MG63 (cell line): ENCODE results near the gene PLA2G4C. TPM values are rescaled to one million over a fixed set of nuclear protein-coding genes. Genes with fewer than 3 reads are reported as not detected.

Experiments
- DNase-seq: peaks from one replicate; pipeline ENCODE4 v3.0.0-alpha.2; 2020
- H3K27me3 ChIP-seq: fragments of 250-450 bp; sonication (Bioruptor Pico); 2 replicates; pipeline ENCODE4 v1.5.1; 2020; ENCODE audit warnings: mild to moderate bottlenecking, moderate library complexity
- H3K36me3 ChIP-seq: fragments of 250-450 bp; sonication (Bioruptor Pico); 2 replicates; pipeline ENCODE4 v1.5.1; 2020; ENCODE audit warnings: mild to moderate bottlenecking, moderate library complexity
- H3K4me3 ChIP-seq: fragments of 250-450 bp; sonication (Bioruptor Pico); 2 replicates; pipeline ENCODE4 v1.5.1; 2020; ENCODE audit warnings: mild to moderate bottlenecking, moderate library complexity
- H3K9me3 ChIP-seq: fragments of 250-450 bp; sonication (Bioruptor Pico); 2 replicates; pipeline ENCODE4 v1.5.1; 2020; ENCODE audit warnings: mild to moderate bottlenecking, moderate library complexity
- total RNA-seq: library from RNA; depleted of rRNA; stranded (reverse); fragments of >200 nt; shearing (Covaris generic); gene quantifications from 2 replicates; pipeline ENCODE4 v1.2.3, GENCODE V29; 2014; ENCODE audit warnings: low replicate concordance; rRNA removed

PLA2G4C gene
- total RNA-seq, 1 experiment from 2014 or later = 17.7 TPM

- H3K9me3 ChIP-seq = peaks cover 15% of the 10 kb centered on the region
- H3K4me3 ChIP-seq = no peak overlapping the region
- H3K36me3 ChIP-seq = no peaks in the 10 kb centered on the region
- no peak for DNase-seq
- no peaks in the 10 kb centered on the region; the same call in 1 of the 2 replicates for H3K27me3 ChIP-seq
Measured at GRCh38 chr19:48036765-48037164, 73.9 kb downstream of the PLA2G4C start.

DNA sequence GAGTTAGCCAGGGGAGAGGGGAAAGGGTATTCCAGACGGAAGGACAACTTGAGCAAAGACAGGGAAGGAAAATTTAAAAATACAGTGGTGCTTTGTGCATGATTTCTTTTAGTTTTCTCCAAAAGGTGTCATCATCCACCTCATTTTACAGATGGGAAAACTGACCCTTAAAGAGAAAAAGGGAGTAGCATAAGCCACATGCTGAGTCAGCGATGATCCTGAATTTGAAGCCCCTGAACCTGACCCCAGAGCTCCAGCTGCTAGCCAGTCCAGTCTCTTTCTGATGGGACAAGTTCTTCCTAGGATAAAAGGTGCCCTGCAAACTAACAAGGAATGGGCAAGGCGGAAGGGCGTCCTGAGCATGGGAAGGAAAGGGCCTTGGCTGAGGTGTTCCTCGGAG, 77.0 kb downstream of the PLA2G4C start:
- H3K4me3 ChIP-seq = no peak overlapping the region
- H3K36me3 ChIP-seq = no peaks in the 10 kb centered on the region
- no peak for DNase-seq
- H3K27me3 ChIP-seq = 0 out of 2 replicates have a peak, but pooled peaks cover 3% of the 10 kb centered on the region
- peaks cover 14% of the 10 kb centered on the region for H3K9me3 ChIP-seq

GRCh38 chr19:48030073-48030472, 80.5 kb downstream of the PLA2G4C start:
- DNase-seq = no peak
- H3K4me3 ChIP-seq = no peak overlapping the region
- no peaks in the 10 kb centered on the region for H3K9me3 ChIP-seq
- no peaks in the 10 kb centered on the region for H3K36me3 ChIP-seq
- 0 out of 2 replicates have a peak, but pooled peaks cover 3% of the 10 kb centered on the region for H3K27me3 ChIP-seq

DNA sequence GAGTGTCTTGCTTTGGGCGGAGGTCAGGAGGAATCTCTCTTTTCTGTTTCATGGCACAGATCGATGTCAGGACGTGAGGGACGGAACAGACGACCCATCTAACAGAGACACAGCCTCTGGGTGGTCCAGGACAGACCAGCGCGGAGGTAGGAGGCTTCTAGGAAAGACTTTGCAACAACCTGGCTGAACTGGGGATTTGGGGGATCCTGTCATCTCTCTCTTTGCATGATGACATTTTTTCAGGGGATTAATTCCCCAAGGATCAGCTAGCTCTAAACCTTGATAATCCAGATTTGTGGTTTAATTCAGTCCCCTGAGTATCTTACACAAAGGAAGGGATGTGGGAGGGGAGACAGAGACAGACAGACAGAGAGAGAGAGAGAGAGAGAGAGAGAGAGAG, 81.2 kb downstream of the PLA2G4C start:
- H3K27me3 ChIP-seq = 0 out of 2 replicates have a peak, but pooled peaks cover 3% of the 10 kb centered on the region
- H3K9me3 ChIP-seq = no peaks in the 10 kb centered on the region
- H3K36me3 ChIP-seq = no peaks in the 10 kb centered on the region
- H3K4me3 ChIP-seq = no peak overlapping the region
- DNase-seq = no peak

- H3K36me3 ChIP-seq = no peaks in the 10 kb centered on the region
- H3K9me3 ChIP-seq = no peaks in the 10 kb centered on the region
- H3K4me3 ChIP-seq = no peak overlapping the region
- no peak for DNase-seq
- H3K27me3 ChIP-seq = peaks cover 3% of the 10 kb centered on the region; the same call in 1 of the 2 replicates
Measured at GRCh38 chr19:48025480-48025879, 85.1 kb downstream of the PLA2G4C start.

DNA sequence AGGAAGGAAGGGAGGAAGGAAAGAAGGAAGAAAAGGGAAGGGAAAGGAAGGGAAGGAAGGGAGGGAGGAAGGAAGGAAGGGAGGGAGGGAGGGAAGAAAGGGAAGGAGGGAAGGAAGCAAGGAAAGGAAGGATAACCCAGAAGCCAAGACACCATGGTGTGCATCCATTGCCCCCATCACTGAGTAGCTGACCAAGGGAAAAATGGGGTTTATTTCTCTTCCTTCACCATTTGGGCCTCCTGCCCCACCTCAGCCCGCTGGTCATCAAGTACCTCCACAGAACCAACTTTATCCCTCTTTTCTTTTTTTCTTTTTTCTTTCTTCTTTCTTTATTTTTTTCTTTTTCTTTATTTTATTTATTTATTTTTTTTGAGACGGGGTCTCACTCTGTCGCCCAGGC, 87.1 kb downstream of the PLA2G4C start:
- Histone ChIP-seq H3K36me3 (no peaks in the 10 kb centered on the region), H3K27me3 (no peaks in the 10 kb centered on the region; the same call in 1 of the 2 replicates), H3K9me3 (no peaks in the 10 kb centered on the region), H3K4me3 (no peak overlapping the region)
- DNase-seq = no peak

GRCh38 chr19:48023011-48023410, 87.6 kb downstream of the PLA2G4C start:
- Histone ChIP-seq H3K9me3 (no peaks in the 10 kb centered on the region), H3K27me3 (peaks cover 1% of the 10 kb centered on the region; the same call in 1 of the 2 replicates), H3K36me3 (no peaks in the 10 kb centered on the region), H3K4me3 (no peak overlapping the region)
- DNase-seq = no peak

DNA sequence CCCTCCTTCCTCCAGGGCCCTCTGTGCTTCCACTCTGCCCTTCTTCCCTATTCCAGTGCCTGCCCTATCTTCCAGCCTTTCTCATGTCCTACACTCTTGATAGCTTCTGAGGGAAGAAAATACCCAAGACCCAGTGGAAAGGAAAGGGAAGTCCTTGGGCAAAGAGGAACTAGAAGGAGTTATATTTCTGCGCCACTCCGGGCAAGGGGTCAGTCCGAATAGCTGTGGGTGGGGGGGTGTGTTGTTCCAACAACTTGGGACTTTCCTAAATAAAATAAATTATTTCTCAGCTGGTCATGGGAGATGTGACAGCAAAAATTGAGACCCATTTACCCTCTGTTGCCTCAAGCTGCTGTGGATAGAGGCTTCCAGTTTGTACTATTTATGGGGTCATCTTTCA, 89.9 kb downstream of the PLA2G4C start:
- peaks cover 6% of the 10 kb centered on the region; the same call in 1 of the 2 replicates for H3K27me3 ChIP-seq
- H3K4me3 ChIP-seq = no peak overlapping the region

GRCh38 chr19:48010932-48011758, 99.5 kb downstream of the PLA2G4C start:
- no peaks in the 10 kb centered on the region for H3K27me3 ChIP-seq
- no peak overlapping the region for H3K4me3 ChIP-seq
- no peaks in the 10 kb centered on the region for H3K36me3 ChIP-seq
- H3K9me3 ChIP-seq = peaks cover 18% of the 10 kb centered on the region
- DNase-seq = no peak

More for the DNA sequence above, 89.9 kb downstream of the PLA2G4C start:
- DNase-seq = no peak
- H3K36me3 ChIP-seq = no peaks in the 10 kb centered on the region
- no peaks in the 10 kb centered on the region for H3K9me3 ChIP-seq

DNA sequence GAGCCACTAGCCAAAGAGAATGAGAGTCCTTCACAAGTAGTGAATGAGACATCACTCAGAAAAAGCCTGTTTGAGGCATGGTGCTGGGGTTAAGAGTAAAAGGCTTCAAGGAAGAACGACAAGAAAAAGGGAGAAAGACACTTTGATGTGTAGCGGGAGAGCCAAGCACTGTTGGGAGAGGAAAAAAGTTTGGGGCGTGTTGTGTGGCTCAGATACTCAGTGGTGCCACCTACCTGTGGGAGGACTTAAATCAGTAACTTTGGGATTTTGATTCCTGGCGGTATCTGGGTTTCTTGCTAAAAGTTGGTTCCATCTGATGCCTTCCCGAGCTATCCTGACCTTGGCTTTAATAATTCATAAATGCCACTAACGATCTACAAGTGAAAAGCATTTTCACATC, 103.9 kb downstream of the PLA2G4C start:
- no peak overlapping the region for H3K4me3 ChIP-seq
- H3K9me3 ChIP-seq = peaks cover 18% of the 10 kb centered on the region
- no peaks in the 10 kb centered on the region for H3K27me3 ChIP-seq
- no peak for DNase-seq
- H3K36me3 ChIP-seq = no peaks in the 10 kb centered on the region

DNA sequence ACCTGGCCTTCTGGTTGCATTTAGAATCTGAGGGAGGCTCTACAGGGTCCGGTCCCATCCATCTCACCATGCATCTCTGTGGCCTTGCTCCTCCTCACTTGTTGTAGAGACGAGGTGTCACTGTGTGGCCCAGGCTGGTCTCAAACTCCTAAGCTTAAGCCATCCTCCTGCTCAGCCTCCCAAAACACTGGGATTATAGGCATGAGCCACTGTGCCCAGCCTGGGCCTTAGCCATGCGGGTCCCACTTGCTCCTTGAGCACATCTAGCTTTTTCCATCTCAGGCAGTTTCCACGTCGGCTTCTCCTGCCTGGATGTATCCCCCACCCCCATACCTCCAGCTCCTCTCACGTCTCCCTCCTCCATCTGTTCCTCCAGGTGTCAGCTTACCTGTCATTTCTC, 106.4 kb downstream of the PLA2G4C start:
- Histone ChIP-seq H3K4me3 (no peak overlapping the region), H3K9me3 (peaks cover 11% of the 10 kb centered on the region), H3K36me3 (no peaks in the 10 kb centered on the region), H3K27me3 (no peaks in the 10 kb centered on the region)
- no peak for DNase-seq

- H3K27me3 ChIP-seq = no peaks in the 10 kb centered on the region
- H3K4me3 ChIP-seq = no peak overlapping the region
- no peaks in the 10 kb centered on the region; the same call in 1 of the 2 replicates for H3K9me3 ChIP-seq
- no peak for DNase-seq
- no peaks in the 10 kb centered on the region for H3K36me3 ChIP-seq
Measured at GRCh38 chr19:48000846-48001245, 109.8 kb downstream of the PLA2G4C start.

DNA sequence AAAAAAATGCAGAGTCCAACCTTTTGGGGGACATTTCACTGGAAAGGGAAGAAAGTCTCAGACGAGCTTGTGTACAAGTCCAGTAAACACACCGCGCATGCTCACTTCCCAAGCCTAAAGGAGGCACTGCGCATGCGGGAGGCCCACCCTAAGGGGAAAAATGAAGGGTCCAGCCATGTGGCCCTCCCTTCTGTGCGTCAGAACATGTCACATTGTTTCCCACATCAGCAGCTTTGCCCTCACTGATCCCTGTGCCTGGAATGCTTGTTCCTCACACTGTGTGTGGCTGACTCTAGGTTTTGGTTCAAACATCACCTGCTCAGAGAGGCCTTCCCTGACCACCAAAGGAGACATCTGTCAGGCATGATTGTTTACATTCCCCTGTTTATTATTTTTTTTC, 111.8 kb downstream of the PLA2G4C start:
- H3K27me3 ChIP-seq = no peaks in the 10 kb centered on the region
- H3K36me3 ChIP-seq = no peaks in the 10 kb centered on the region
- no peak overlapping the region for H3K4me3 ChIP-seq
- DNase-seq = no peak
- H3K9me3 ChIP-seq = no peaks in the 10 kb centered on the region; the same call in 1 of the 2 replicates

Other genes starting within 250 kb of the PLA2G4C start
- gene SULT2A1, start 224.5 kb downstream of the PLA2G4C start, total RNA-seq = not detected in 2 replicates
- not detected in 2 replicates for gene BSPH1, start 118.6 kb downstream of the PLA2G4C start, total RNA-seq
- gene ELSPBP1, start 116.2 kb downstream of the PLA2G4C start, total RNA-seq = not detected in 2 replicates
- gene CABP5, start 66.7 kb downstream of the PLA2G4C start, total RNA-seq = not detected in 2 replicates
- 37.7 and 98.0 TPM in 2 replicates for gene LIG1, start 59.5 kb upstream of the PLA2G4C start, total RNA-seq
- gene ZSWIM9, start 59.9 kb upstream of the PLA2G4C start, total RNA-seq = 0.86 and 1.5 TPM in 2 replicates
- 8.3 and 17.5 TPM in 2 replicates for gene CARD8, start 145.1 kb upstream of the PLA2G4C start, total RNA-seq
- not detected in 2 replicates for gene ZNF114, start 159.3 kb upstream of the PLA2G4C start, total RNA-seq
- 149 and 258 TPM in 2 replicates for gene EMP3, start 214.7 kb upstream of the PLA2G4C start, total RNA-seq